Measurements from ENCODE around the gene TMTC2.

Gene TMTC2

GRCh38 chr12:82757059-82757458 is 70.4 kb downstream of the TMTC2 start:
- TF ChIP-seq, protein P1, sequence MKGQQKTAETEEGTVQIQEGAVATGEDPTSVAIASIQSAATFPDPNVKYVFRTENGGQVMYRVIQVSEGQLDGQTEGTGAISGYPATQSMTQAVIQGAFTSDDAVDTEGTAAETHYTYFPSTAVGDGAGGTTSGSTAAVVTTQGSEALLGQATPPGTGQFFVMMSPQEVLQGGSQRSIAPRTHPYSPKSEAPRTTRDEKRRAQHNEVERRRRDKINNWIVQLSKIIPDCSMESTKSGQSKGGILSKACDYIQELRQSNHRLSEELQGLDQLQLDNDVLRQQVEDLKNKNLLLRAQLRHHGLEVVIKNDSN (IDR thresholded peaks at IDR 0.05) = no peak
- TF ChIP-seq CREB1 (IDR thresholded peaks at IDR 0.05; ENCODE audit: low read depth) (no peak), CEBPB (IDR thresholded peaks at IDR 0.05) (no peak), TEAD4 (IDR thresholded peaks at IDR 0.05) (no peak), YY1 (IDR thresholded peaks at IDR 0.05; ENCODE audit: low read depth) (no peak), EP300 (IDR thresholded peaks at IDR 0.05; ENCODE audit: borderline replicate concordance) (no peak), ZBTB7A (IDR thresholded peaks at IDR 0.05; ENCODE audit: low read depth) (no peak), FOXM1 (IDR thresholded peaks at IDR 0.05; ENCODE audit: borderline replicate concordance, low read depth) (no peak), EGR1 (IDR thresholded peaks at IDR 0.05) (no peak), NFIC (IDR thresholded peaks at IDR 0.05) (no peak), MAX (IDR thresholded peaks at IDR 0.05) (no peak)
- TF ChIP-seq, protein P2, sequence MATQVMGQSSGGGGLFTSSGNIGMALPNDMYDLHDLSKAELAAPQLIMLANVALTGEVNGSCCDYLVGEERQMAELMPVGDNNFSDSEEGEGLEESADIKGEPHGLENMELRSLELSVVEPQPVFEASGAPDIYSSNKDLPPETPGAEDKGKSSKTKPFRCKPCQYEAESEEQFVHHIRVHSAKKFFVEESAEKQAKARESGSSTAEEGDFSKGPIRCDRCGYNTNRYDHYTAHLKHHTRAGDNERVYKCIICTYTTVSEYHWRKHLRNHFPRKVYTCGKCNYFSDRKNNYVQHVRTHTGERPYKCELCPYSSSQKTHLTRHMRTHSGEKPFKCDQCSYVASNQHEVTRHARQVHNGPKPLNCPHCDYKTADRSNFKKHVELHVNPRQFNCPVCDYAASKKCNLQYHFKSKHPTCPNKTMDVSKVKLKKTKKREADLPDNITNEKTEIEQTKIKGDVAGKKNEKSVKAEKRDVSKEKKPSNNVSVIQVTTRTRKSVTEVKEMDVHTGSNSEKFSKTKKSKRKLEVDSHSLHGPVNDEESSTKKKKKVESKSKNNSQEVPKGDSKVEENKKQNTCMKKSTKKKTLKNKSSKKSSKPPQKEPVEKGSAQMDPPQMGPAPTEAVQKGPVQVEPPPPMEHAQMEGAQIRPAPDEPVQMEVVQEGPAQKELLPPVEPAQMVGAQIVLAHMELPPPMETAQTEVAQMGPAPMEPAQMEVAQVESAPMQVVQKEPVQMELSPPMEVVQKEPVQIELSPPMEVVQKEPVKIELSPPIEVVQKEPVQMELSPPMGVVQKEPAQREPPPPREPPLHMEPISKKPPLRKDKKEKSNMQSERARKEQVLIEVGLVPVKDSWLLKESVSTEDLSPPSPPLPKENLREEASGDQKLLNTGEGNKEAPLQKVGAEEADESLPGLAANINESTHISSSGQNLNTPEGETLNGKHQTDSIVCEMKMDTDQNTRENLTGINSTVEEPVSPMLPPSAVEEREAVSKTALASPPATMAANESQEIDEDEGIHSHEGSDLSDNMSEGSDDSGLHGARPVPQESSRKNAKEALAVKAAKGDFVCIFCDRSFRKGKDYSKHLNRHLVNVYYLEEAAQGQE (IDR thresholded peaks at IDR 0.05; ENCODE audit: low read depth) = no peak

DNA sequence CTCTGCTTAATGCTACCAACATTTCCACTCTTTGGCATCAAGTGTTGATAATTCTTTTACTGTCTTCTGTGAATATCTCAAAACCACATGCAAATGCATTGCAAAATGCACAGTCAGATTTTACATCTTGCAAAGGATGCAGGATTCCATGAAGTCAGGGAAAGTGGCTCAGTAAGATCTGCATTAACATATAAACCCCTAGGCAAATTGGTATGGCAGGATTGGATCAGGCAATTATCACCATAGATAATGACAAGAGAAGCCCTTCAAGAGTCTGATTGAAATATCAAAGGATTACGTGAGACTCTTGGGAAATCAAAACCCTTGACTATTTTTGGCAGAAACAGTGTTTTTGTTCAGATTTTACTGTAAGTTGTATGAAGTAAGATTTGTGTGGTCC is 71.0 kb downstream of the TMTC2 start:
- TF ChIP-seq CREB1 (IDR thresholded peaks at IDR 0.05; ENCODE audit: low read depth) (no peak), YY1 (IDR thresholded peaks at IDR 0.05; ENCODE audit: low read depth) (no peak), CEBPB (IDR thresholded peaks at IDR 0.05) (no peak), NFIC (IDR thresholded peaks at IDR 0.05) (no peak)
- TF ChIP-seq, protein P1 (IDR thresholded peaks at IDR 0.05) = no peak
- TF ChIP-seq, protein P2 (IDR thresholded peaks at IDR 0.05; ENCODE audit: low read depth) = no peak

DNA sequence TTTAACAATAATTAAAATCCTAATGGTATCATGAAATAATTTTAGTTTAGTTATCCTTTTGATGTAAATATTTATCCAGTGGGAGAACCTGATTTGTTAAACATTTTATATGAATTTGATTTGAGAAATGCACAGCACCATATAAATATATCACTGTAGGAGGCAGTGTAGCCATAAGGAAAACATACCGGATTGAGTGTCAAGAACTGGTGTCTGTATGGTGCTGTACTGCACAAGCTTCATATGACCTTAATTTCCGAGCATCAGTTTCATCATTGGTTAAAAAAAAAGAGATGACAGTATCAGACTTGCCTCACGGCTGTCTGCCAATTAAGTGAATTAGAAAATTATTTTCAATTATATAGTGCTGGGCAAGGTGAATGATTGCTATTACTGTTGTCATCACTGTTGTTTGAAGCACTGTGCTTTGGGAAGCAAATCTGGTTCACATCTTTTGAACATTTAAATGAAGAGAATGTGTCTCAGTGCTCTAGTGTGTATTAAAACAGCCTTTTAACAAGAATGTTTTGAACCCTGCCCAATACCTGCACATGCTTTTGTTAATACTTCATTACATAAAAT is 72.1 kb downstream of the TMTC2 start:
- TF ChIP-seq FOXM1 (IDR thresholded peaks at IDR 0.05; ENCODE audit: borderline replicate concordance, low read depth) (no peak), MAX (IDR thresholded peaks at IDR 0.05) (no peak), TAF1 (IDR thresholded peaks at IDR 0.05; ENCODE audit: low read depth) (no peak), EP300 (IDR thresholded peaks at IDR 0.05; ENCODE audit: borderline replicate concordance) (no peak), CEBPB (IDR thresholded peaks at IDR 0.05) (no peak), ZBTB7A (IDR thresholded peaks at IDR 0.05; ENCODE audit: low read depth) (no peak), EGR1 (IDR thresholded peaks at IDR 0.05) (no peak), RAD21 (IDR thresholded peaks at IDR 0.05; ENCODE audit: low read depth) (no peak), CREB1 (IDR thresholded peaks at IDR 0.05; ENCODE audit: low read depth) (no peak), NFIC (IDR thresholded peaks at IDR 0.05) (no peak), TEAD4 (IDR thresholded peaks at IDR 0.05) (no peak), TCF12 (IDR thresholded peaks at IDR 0.05; ENCODE audit: low read depth) (no peak), YY1 (IDR thresholded peaks at IDR 0.05; ENCODE audit: low read depth) (no peak)
- TF ChIP-seq, protein P1 (IDR thresholded peaks at IDR 0.05) = no peak
- TF ChIP-seq, protein P2 (IDR thresholded peaks at IDR 0.05; ENCODE audit: low read depth) = no peak

- TF ChIP-seq, protein P1 (IDR thresholded peaks at IDR 0.05) = no peak
- no peak for TF ChIP-seq TCF12 (IDR thresholded peaks at IDR 0.05; ENCODE audit: low read depth)
- TF ChIP-seq, protein P2 (IDR thresholded peaks at IDR 0.05; ENCODE audit: low read depth) = no peak
- TF ChIP-seq FOXM1 (IDR thresholded peaks at IDR 0.05; ENCODE audit: borderline replicate concordance, low read depth) = no peak
- no peak for TF ChIP-seq TAF1 (IDR thresholded peaks at IDR 0.05; ENCODE audit: low read depth)
- no peak for TF ChIP-seq EP300 (IDR thresholded peaks at IDR 0.05; ENCODE audit: borderline replicate concordance)
- TF ChIP-seq EGR1 (IDR thresholded peaks at IDR 0.05) = no peak
- no peak for TF ChIP-seq MAX (IDR thresholded peaks at IDR 0.05)
- no peak for TF ChIP-seq RAD21 (IDR thresholded peaks at IDR 0.05; ENCODE audit: low read depth)
- no peak for TF ChIP-seq ZBTB7A (IDR thresholded peaks at IDR 0.05; ENCODE audit: low read depth)
- no peak for TF ChIP-seq CEBPB (IDR thresholded peaks at IDR 0.05)
- no peak for TF ChIP-seq YY1 (IDR thresholded peaks at IDR 0.05; ENCODE audit: low read depth)
- no peak for TF ChIP-seq NFIC (IDR thresholded peaks at IDR 0.05)
- no peak for TF ChIP-seq TEAD4 (IDR thresholded peaks at IDR 0.05)
- no peak for TF ChIP-seq CREB1 (IDR thresholded peaks at IDR 0.05; ENCODE audit: low read depth)
Observed at GRCh38 chr12:82760423-82760822, 73.7 kb downstream of the TMTC2 start.
